ENCODE results near the gene TENT5A.

The TENT5A gene

DNA sequence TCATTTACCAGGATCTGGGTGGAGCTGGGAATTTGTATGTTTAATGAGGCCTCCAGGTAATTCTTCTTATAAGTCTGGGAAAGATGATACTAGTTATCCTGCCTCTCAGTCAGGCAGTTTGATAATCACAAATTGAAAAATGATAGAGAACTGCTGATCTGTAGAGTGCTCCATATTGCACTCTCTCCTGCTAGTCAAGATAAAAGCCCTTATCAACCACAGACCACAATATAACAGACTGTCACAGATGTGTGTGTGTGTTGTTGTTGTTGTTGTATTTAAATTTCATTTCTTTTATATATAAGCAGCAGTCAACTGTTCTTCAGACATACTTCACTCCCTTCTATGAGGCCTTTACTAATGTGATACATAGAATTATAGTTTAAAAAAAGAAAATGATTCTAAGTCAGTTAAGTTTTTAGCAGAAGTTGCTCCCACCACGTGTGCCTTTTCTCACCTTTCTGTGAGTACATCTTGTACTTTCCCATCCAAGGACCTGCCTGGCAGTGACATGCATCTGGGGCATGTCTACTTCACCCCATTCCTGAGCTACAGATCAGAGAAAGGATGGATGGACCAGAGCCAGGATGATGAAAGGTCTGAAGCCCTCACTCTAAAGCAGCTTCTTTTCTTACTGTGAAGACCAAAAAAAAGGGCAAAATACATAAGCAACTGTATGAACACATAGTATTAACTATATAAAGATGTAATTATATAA, 29.8 kb downstream of the TENT5A start:
- Histone ChIP-seq H3K79me2 (ENCODE audit: low read length) (no peaks in the 10 kb centered on the region), H3K27me3 (replicated peaks; ENCODE audit: insufficient read depth, low read length) (no peaks in the 10 kb centered on the region), H4K20me1 (ENCODE audit: insufficient read depth, low read length) (no peaks in the 10 kb centered on the region), H3K27ac (ENCODE audit: low read length) (no peak overlapping the region), H3K9me3 (replicated peaks; ENCODE audit: insufficient read depth, low read length) (no peaks in the 10 kb centered on the region), H3K4me2 (ENCODE audit: low read depth, low read length) (no peak overlapping the region), H3K4me1 (ENCODE audit: low read length) (no peaks in the 10 kb centered on the region), H3K4me3 (ENCODE audit: low read length) (no peak overlapping the region), H2AFZ (ENCODE audit: low read length) (no peak overlapping the region), H3K9me2 (replicated peaks; ENCODE audit: insufficient read depth, low read length) (no peaks in the 10 kb centered on the region), H3K36me3 (replicated peaks; ENCODE audit: insufficient read depth, low read length) (no peaks in the 10 kb centered on the region), H3F3A (ENCODE audit: insufficient read depth, low read length) (no peaks in the 10 kb centered on the region), H3K9ac (ENCODE audit: low read length) (no peak overlapping the region)
- DNase-seq: no peak
- TF ChIP-seq EZH2phosphoT487 (IDR thresholded peaks at IDR 0.05; ENCODE audit: low read length) (no peak), EZH2 (optimal IDR thresholded peaks at IDR 0.05; ENCODE audit: low read depth, low read length) (no peak)
- TF ChIP-seq, protein P1, sequence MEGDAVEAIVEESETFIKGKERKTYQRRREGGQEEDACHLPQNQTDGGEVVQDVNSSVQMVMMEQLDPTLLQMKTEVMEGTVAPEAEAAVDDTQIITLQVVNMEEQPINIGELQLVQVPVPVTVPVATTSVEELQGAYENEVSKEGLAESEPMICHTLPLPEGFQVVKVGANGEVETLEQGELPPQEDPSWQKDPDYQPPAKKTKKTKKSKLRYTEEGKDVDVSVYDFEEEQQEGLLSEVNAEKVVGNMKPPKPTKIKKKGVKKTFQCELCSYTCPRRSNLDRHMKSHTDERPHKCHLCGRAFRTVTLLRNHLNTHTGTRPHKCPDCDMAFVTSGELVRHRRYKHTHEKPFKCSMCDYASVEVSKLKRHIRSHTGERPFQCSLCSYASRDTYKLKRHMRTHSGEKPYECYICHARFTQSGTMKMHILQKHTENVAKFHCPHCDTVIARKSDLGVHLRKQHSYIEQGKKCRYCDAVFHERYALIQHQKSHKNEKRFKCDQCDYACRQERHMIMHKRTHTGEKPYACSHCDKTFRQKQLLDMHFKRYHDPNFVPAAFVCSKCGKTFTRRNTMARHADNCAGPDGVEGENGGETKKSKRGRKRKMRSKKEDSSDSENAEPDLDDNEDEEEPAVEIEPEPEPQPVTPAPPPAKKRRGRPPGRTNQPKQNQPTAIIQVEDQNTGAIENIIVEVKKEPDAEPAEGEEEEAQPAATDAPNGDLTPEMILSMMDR (IDR thresholded peaks at IDR 0.05; ENCODE audit: low read length): no peak

- Histone ChIP-seq H3K27me3 (replicated peaks; ENCODE audit: insufficient read depth, low read length) (no peaks in the 10 kb centered on the region), H3K4me1 (ENCODE audit: low read length) (no peaks in the 10 kb centered on the region), H3K79me2 (ENCODE audit: low read length) (no peaks in the 10 kb centered on the region), H3K4me3 (ENCODE audit: low read length) (no peak overlapping the region), H3K27ac (ENCODE audit: low read length) (no peak overlapping the region), H3K36me3 (replicated peaks; ENCODE audit: insufficient read depth, low read length) (no peaks in the 10 kb centered on the region), H3K9me3 (replicated peaks; ENCODE audit: insufficient read depth, low read length) (no peaks in the 10 kb centered on the region), H3K9ac (ENCODE audit: low read length) (no peak overlapping the region), H3K9me2 (replicated peaks; ENCODE audit: insufficient read depth, low read length) (no peaks in the 10 kb centered on the region), H4K20me1 (ENCODE audit: insufficient read depth, low read length) (no peaks in the 10 kb centered on the region), H2AFZ (ENCODE audit: low read length) (no peak overlapping the region), H3F3A (ENCODE audit: insufficient read depth, low read length) (no peaks in the 10 kb centered on the region), H3K4me2 (ENCODE audit: low read depth, low read length) (no peak overlapping the region)
- TF ChIP-seq EZH2 (optimal IDR thresholded peaks at IDR 0.05; ENCODE audit: low read depth, low read length) (no peak), EZH2phosphoT487 (IDR thresholded peaks at IDR 0.05; ENCODE audit: low read length) (no peak)
- TF ChIP-seq, protein P1 (IDR thresholded peaks at IDR 0.05; ENCODE audit: low read length): no peak
- no peak for DNase-seq
Observed at GRCh38 chr6:81720427-81720826, 32.1 kb downstream of the TENT5A start.

DNA sequence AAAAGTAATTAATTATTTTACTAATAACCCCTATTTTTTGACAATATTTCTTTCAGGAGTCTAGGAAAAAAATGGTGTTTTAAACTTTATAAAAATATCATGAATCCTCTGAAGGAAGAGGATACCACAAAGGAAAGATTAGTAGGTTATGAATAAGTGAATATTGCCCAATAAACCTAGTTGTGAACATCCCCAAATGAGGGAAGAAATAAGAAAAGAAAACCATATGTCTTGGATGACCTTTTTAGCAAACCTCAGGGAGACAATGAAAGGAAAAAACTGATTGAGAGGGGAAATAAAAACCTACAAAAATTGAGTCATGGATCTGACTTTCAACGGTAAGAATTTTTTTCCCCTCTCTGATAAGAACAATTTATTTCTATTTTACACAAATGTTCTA, 34.4 kb downstream of the TENT5A start:
- no peaks in the 10 kb centered on the region for H4K20me1 ChIP-seq (ENCODE audit: insufficient read depth, low read length)
- no peaks in the 10 kb centered on the region for H3K36me3 ChIP-seq (replicated peaks; ENCODE audit: insufficient read depth, low read length)
- no peak overlapping the region for H2AFZ ChIP-seq (ENCODE audit: low read length)
- no peak overlapping the region for H3K4me2 ChIP-seq (ENCODE audit: low read depth, low read length)
- H3K4me3 ChIP-seq (ENCODE audit: low read length): no peak overlapping the region
- H3K9me3 ChIP-seq (replicated peaks; ENCODE audit: insufficient read depth, low read length): no peaks in the 10 kb centered on the region
- H3K4me1 ChIP-seq (ENCODE audit: low read length): no peaks in the 10 kb centered on the region
- H3K27ac ChIP-seq (ENCODE audit: low read length): no peak overlapping the region
- H3K27me3 ChIP-seq (replicated peaks; ENCODE audit: insufficient read depth, low read length): no peaks in the 10 kb centered on the region
- TF ChIP-seq EZH2 (optimal IDR thresholded peaks at IDR 0.05; ENCODE audit: low read depth, low read length) (no peak), EZH2phosphoT487 (IDR thresholded peaks at IDR 0.05; ENCODE audit: low read length) (no peak)
- TF ChIP-seq, protein P1 (IDR thresholded peaks at IDR 0.05; ENCODE audit: low read length): no peak
- no peaks in the 10 kb centered on the region for H3K9me2 ChIP-seq (replicated peaks; ENCODE audit: insufficient read depth, low read length)
- no peaks in the 10 kb centered on the region for H3K79me2 ChIP-seq (ENCODE audit: low read length)
- H3K9ac ChIP-seq (ENCODE audit: low read length): no peak overlapping the region
- no peaks in the 10 kb centered on the region for H3F3A ChIP-seq (ENCODE audit: insufficient read depth, low read length)
- DNase-seq: no peak
